ENCODE results near the gene SBF2. TPM values are rescaled to one million over a fixed set of nuclear protein-coding genes. Genes with fewer than 3 reads are reported as not detected.

The SBF2 gene
- total and polyA plus RNA-seq, 2 of the 13 experiments (the other 11 are each of a cell fraction or from before 2014, with no cell fraction given), result 24.0 to 45.8 TPM

- TF ChIP-seq CEBPZ (IDR thresholded peaks at IDR 0.05; ENCODE audit: low read length), result no peak
- TF ChIP-seq NFYC (CRISPR knock-in tag; IDR thresholded peaks at IDR 0.05), result no peak; the same call in 1 of the 2 replicates
- no peak for TF ChIP-seq PAX8 (CRISPR knock-in tag; IDR thresholded peaks at IDR 0.05; ENCODE audit: borderline replicate concordance)
- no peak for TF ChIP-seq ONECUT2 (CRISPR knock-in tag; IDR thresholded peaks at IDR 0.05)
- TF ChIP-seq ZSCAN31 (CRISPR knock-in tag; IDR thresholded peaks at IDR 0.05; ENCODE audit: low read depth), result no peak
- TF ChIP-seq FOXO4 (CRISPR knock-in tag; conservative IDR thresholded peaks at IDR 0.05), result no peak
- no peak for TF ChIP-seq LCORL (IDR thresholded peaks at IDR 0.05)
- TF ChIP-seq LCORL (CRISPR knock-in tag; IDR thresholded peaks at IDR 0.05), result no peak
- TF ChIP-seq ZBTB25 (CRISPR knock-in tag; IDR thresholded peaks at IDR 0.05), result no peak
- no peak for TF ChIP-seq MXD4 (CRISPR knock-in tag; IDR thresholded peaks at IDR 0.05)
- no peak for TF ChIP-seq ZNF589 (CRISPR knock-in tag; conservative IDR thresholded peaks at IDR 0.05)
Measured at GRCh38 chr11:10285148-10285802, 8.7 kb downstream of the SBF2 start (continued).
